NCI-H226 (cell line): ENCODE results near the gene CFAP73.

Experiments
- DNase-seq: peaks from one replicate; pipeline ENCODE4 v3.0.0-alpha.2; 2015

CFAP73 gene

GRCh38 chr12:113167868-113168267, 18.3 kb downstream of the CFAP73 start:
- DNase-seq: no peak

GRCh38 chr12:113169697-113170096, 20.2 kb downstream of the CFAP73 start:
- DNase-seq: no peak

- DNase-seq: no peak
Observed at GRCh38 chr12:113170457-113170856, 20.9 kb downstream of the CFAP73 start.

- no peak for DNase-seq
Observed at GRCh38 chr12:113170926-113171325, 21.4 kb downstream of the CFAP73 start.

- DNase-seq: no peak
Observed at GRCh38 chr12:113171543-113171942, 22.0 kb downstream of the CFAP73 start.

- DNase-seq: no peak
Observed at GRCh38 chr12:113172185-113172584, 22.7 kb downstream of the CFAP73 start.

GRCh38 chr12:113173081-113173698, 23.7 kb downstream of the CFAP73 start:
- DNase-seq: no peak

- peak; percentile 37 for DNase-seq
Observed at GRCh38 chr12:113174461-113175384, 25.2 kb downstream of the CFAP73 start.

GRCh38 chr12:113179023-113179422, 29.5 kb downstream of the CFAP73 start:
- no peak for DNase-seq

GRCh38 chr12:113180333-113180732, 30.8 kb downstream of the CFAP73 start:
- no peak for DNase-seq

GRCh38 chr12:113181975-113182374, 32.5 kb downstream of the CFAP73 start:
- DNase-seq: no peak

- DNase-seq: no peak
Observed at GRCh38 chr12:113183030-113183589, 33.6 kb downstream of the CFAP73 start.

- no peak for DNase-seq
Observed at GRCh38 chr12:113184098-113184899, 34.8 kb downstream of the CFAP73 start.

- DNase-seq: peak; percentile 89
Observed at GRCh38 chr12:113184900-113185179, 35.3 kb downstream of the CFAP73 start.

- DNase-seq: peak; percentile 49
Observed at GRCh38 chr12:113185180-113186032, 35.9 kb downstream of the CFAP73 start, which contains the start of the genes DDX54 and RITA1. TSS of gene DDX54 (minus strand) at chr12:113185478. CDS start at chr12:113185451, 27 bp downstream. TSS of gene RITA1 (plus strand) at chr12:113185721. CDS start at chr12:113186747, 1,026 bp downstream.

GRCh38 chr12:113186033-113186365, 36.5 kb downstream of the CFAP73 start:
- no peak for DNase-seq

GRCh38 chr12:113186666-113187325, 37.3 kb downstream of the CFAP73 start:
- no peak for DNase-seq

GRCh38 chr12:113189361-113189760, 39.8 kb downstream of the CFAP73 start:
- DNase-seq: no peak

- DNase-seq: peak; percentile 79
Observed at GRCh38 chr12:113190761-113191160, 41.2 kb downstream of the CFAP73 start.

GRCh38 chr12:113191227-113191626, 41.7 kb downstream of the CFAP73 start:
- DNase-seq: no peak

- DNase-seq: peak; percentile 10
Observed at GRCh38 chr12:113194971-113195391, 45.5 kb downstream of the CFAP73 start.

- DNase-seq: no peak
Observed at GRCh38 chr12:113195598-113195997, 46.1 kb downstream of the CFAP73 start.
